Superior temporal gyrus (tissue), 1 donor: ENCODE data around the gene TPSG1.
"Not testable (repeated sequence)": the region's sequence is repeated elsewhere in the genome, so short reads cannot be mapped to it uniquely, and the experiment has no call there.

ENCODE experiments used
- DNase-seq: peaks from one replicate; pipeline ENCODE4 v3.0.0-alpha.2; 2016; ENCODE audit errors: extremely low spot score

Gene TPSG1

DNA sequence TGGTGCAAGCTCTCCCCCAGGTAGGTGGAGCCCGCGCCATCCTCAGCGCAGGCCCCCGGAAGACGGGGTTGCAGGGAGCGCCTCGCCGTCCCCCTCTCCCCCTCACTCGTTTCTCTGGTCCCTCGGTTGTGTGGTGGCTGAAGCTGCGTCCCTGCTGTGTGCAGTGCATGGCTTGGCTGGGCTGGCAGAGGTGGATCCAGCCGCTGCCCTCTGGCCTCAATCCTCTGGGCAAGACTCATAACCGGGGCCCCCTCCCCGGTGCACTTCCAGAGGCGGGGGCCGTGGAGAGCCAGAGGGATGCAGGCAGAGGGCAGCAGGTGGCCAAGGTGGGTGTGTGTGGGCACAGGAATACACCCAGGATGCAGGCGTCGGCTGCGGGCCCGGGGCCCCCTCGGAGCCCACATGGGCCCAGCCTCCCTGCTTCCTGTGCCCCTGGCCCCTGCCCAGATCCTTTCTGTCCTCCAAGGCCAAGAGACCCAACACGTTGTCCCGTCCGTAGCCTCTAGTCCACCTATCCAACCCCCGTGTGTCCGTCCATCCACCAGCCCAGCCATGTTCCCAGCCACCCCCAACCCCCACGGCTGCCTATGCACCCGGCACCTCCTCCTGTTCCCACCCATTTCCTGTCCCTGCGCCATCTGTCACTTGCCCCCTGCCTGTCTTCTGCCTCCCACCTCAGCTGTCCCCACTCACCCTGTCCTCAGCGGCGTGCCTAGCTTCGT, 9.3 kb downstream of the TPSG1 start:
- no peak for DNase-seq

DNA sequence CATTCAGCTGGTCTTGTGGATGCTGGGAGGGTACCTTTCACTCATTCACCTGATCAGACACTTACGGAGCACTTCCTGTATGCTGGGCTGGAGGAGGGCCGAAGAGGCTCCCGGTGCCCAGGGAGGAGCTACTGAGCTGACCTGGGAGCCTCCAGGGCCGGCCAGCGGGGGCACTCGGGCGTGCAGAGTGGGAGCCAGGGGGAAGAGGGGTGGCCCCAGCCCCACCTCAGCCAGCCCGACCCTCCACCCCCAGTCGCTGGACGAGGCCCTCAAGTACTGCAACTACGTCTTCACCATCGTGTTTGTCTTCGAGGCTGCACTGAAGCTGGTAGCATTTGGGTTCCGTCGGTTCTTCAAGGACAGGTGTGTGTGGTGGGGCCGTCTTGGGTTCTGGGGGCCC, 10.3 kb downstream of the TPSG1 start:
- no peak for DNase-seq

DNA sequence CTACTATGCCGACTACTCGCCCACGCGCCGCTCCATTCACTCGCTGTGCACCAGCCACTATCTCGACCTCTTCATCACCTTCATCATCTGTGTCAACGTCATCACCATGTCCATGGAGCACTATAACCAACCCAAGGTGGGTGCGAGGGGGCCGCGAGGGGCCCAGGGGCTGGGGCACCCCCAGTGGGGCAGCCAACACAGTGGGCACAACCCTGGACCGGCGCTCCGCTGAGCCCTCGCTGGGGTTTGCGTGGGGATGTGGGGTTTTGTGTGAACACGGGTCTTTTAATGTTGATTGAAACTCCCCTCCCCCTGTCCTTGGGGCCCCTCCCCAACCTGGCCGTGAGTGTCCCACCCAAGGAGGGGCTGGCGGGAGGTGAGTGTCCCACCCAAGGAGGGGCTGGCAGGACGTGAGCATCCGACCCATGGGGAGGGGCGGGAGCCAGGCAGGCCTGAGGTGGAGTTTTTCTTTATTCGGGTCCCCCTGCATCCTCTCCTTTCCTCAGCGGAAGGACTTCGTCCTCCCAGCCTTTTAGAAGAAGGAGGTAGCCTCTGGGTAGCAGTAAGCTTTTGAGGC, 11.2 kb downstream of the TPSG1 start:
- no peak for DNase-seq

DNA sequence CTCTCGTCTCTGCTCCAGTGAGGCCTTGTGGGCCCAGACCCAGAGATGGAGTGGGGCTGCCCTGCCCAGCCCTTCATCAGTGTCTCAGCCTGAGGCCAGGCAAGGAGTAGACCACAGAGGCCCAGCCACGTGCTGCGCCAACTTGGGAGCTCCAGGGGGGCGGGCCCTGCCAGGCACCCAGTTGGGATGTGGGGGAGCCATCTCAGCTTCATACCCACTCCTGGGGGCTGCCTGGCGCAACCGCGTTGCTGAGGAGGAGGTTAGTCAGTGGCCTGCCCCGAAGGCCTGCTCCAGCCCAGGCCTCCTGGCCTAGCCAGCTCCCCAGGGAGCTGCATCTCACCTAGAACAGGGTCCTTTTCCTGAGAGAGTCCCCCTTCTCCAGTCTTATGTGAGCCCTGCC, 11.8 kb downstream of the TPSG1 start:
- no peak for DNase-seq

DNA sequence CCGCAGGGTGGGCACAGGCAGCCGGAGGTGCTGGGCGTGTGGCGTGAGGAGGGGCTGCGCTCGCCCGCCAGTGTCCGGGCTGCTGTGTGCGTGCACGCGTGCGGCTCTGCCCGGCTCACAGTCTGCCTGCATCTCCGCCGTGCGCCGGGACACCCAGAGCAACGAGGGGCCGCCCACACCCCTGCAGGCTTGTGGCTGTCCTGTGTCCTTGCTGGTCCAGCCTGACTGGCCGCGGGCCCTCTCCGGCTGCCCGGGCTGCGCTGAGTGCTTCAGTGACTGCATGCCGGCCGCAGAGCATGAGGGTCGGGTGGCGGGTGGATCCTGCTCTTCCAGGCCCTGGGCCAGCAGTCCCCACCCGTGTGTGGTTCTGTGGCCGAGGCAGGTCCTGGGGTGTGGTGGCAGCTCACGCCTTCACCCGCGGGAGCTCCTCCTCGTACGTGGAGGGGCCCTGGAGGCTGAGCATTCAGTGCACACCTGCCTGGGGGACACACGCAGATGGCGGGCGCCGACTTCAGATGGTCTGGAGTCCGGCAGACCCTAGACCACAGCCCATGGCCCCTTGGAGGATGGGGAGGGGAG, 12.4 kb downstream of the TPSG1 start:
- no peak for DNase-seq

DNA sequence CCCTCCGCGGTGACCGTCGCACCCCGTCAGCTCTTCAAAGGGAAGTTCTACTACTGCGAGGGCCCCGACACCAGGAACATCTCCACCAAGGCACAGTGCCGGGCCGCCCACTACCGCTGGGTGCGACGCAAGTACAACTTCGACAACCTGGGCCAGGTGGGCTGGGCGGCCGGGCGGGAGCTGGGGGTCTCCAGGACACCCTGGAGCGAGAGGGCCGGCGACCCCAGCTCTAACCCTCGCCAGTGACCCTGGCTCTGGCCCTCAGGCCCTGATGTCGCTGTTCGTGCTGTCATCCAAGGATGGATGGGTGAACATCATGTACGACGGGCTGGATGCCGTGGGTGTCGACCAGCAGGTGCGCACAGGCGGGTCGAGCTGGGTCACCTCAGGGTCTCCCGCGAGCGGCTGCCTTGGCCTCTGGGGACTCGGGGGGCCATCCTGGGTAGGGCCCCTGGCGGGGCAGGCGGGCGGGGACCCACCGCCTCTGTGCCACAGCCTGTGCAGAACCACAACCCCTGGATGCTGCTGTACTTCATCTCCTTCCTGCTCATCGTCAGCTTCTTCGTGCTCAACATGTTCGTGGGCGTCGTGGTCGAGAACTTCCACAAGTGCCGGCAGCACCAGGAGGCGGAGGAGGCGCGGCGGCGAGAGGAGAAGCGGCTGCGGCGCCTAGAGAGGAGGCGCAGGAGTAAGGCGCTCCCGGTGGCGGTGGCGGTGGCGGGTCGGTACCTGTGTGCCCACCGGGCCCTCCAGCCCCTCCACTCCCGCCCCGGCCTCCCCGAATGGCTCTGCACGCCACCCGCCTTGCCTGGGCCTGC, 13.4 kb downstream of the TPSG1 start:
- no peak for DNase-seq

DNA sequence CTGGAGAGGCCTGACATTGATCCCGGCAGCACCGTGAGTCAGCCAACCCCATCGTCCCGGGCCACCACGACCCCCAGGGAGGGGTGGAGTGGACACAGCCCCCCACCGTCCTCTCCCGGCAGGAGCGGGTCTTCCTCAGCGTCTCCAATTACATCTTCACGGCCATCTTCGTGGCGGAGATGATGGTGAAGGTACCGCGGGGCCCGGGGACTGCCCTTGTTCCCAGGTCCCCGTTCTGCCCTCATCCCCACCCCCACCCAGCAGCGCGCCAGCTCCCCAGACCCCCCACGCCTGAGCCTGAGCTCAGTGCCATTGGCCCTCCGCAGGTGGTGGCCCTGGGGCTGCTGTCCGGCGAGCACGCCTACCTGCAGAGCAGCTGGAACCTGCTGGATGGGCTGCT, 14.6 kb downstream of the TPSG1 start:
- no peak for DNase-seq

DNA sequence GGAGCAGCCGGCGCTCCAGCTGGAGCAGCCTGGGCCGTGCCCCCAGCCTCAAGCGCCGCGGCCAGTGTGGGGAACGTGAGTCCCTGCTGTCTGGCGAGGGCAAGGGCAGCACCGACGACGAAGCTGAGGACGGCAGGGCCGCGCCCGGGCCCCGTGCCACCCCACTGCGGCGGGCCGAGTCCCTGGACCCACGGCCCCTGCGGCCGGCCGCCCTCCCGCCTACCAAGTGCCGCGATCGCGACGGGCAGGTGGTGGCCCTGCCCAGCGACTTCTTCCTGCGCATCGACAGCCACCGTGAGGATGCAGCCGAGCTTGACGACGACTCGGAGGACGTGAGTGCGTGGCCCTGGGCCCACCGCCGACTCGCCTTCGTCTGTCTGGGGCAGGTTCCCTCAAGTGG, 16.0 kb downstream of the TPSG1 start:
- no peak for DNase-seq

DNA sequence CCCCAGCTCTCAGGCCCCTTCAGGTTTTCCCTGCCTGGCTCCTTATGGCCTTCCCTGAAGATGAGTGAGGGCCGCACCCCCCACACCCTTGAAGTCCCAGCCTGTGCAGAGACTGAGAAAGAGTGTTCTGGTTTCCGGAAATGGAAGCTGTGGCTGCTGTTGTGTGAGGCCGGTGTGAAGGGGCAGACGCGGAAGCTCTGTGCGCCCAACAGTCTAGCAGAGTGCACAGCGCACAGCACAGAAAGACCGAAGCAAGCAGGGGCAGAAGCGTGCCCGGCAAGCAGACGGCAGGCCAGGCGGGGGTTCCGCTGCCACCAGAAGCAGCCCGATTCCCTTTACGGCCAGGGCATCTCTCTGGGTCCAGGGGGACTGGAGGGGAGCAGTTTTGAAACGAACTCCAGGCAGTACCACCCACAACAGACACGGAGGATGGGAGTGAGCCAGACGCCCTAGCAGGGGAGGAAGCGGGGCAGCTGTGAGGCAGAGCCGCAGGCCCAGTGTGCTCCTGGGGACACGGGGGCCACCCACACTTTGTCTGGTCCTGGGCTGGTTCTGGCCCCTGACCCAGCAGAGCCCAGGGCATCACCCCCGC, 16.7 kb downstream of the TPSG1 start:
- no peak for DNase-seq

DNA sequence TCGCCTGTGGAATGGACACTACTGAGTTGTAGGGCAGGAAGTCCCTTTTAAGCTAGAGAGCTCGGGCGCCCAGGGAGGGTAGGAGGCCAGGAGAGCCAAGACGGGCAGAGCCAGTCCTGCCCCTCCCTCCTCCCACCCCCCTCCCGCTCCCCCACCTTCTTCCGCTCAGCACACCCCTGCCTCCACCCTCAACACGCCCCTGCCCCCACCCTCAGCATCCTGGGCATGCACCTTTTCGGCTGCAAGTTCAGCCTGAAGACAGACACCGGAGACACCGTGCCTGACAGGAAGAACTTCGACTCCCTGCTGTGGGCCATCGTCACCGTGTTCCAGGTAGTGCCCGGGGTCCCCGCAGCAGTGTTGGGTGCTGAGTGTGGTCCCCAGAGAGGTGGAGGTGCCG, 18.3 kb downstream of the TPSG1 start:
- no peak for DNase-seq

DNA sequence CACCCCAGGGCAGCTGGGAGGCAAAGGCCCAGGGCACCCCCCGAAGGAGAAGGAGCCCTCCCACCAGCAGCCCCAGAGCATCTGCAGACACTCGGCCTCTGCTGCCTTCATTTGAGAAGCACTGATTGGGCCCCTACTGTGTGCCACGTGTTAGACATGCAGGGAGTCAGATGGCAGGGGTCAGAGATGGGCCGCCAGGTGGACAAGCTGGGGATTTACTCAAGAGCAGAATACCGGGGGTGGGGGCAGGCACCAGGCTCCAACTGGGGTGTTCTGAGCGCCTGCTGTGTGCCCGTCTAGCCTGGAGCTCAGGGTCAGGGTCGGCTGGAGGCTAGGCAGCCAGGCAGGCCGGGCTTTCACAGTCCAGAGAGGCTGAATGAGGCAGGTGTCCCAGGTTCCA, 18.7 kb downstream of the TPSG1 start:
- DNase-seq: no peak

DNA sequence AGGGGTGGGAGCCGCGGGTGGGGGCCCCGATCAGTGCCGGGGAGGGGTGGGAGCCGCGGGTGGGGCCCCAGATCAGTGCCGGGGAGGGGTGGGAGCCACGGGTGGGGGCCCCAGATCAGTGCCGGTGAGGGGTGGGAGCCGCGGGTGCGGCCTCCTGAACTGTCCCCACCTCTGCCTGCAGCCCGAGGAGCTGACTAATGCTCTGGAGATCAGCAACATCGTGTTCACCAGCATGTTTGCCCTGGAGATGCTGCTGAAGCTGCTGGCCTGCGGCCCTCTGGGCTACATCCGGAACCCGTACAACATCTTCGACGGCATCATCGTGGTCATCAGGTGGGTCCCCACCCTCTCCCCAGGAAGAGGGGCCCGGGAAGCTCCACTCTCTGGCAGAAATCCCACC, 20.1 kb downstream of the TPSG1 start:
- no peak for DNase-seq

DNA sequence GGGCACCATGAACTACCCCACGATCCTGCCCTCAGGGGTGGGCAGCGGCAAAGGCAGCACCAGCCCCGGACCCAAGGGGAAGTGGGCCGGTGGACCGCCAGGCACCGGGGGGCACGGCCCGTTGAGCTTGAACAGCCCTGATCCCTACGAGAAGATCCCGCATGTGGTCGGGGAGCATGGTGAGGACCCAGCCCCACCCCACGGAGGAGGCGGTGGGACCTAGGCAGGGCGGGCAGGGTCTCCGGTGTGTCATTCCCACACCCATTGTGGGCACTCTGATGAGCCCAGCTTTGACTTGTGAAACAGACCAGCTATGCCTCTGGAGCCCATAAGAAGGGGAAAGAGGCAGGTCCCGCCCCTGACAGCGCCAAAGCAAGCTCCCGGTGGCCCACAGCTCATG, 22.8 kb downstream of the TPSG1 start:
- DNase-seq: no peak

DNA sequence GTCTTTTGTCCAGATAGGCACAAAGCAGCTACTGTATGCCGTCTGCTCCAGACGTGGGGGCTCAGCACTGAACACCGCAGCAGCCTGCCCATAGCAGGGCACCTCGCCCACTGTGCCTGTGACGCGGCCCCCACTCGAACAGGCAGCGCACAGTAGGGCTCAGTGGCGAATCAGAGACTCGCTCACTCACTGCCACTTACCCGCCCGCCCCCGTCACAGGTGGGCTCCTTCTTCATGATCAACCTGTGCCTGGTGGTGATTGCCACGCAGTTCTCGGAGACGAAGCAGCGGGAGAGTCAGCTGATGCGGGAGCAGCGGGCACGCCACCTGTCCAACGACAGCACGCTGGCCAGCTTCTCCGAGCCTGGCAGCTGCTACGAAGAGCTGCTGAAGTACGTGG, 23.6 kb downstream of the TPSG1 start:
- no peak for DNase-seq

DNA sequence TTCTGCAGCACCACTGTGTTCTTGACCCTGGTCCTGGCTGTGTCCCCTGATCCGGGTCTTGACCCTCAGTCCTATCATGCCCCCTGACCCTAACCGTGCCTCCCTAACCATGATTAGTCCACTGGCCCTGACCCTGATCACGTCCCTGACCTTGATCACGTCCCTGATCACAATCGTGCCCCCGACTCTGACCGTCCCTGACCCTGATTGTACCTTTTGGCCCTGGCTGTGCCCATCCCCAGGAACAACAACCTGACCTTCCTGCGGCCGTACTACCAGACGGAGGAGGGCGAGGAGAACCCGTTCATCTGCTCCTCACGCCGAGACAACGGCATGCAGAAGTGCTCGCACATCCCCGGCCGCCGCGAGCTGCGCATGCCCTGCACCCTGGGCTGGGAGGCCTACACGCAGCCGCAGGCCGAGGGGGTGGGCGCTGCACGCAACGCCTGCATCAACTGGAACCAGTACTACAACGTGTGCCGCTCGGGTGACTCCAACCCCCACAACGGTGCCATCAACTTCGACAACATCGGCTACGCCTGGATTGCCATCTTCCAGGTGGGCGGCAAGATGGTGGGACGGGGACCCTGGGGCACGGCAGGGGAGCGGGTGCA, 24.9 kb downstream of the TPSG1 start:
- no peak for DNase-seq

DNA sequence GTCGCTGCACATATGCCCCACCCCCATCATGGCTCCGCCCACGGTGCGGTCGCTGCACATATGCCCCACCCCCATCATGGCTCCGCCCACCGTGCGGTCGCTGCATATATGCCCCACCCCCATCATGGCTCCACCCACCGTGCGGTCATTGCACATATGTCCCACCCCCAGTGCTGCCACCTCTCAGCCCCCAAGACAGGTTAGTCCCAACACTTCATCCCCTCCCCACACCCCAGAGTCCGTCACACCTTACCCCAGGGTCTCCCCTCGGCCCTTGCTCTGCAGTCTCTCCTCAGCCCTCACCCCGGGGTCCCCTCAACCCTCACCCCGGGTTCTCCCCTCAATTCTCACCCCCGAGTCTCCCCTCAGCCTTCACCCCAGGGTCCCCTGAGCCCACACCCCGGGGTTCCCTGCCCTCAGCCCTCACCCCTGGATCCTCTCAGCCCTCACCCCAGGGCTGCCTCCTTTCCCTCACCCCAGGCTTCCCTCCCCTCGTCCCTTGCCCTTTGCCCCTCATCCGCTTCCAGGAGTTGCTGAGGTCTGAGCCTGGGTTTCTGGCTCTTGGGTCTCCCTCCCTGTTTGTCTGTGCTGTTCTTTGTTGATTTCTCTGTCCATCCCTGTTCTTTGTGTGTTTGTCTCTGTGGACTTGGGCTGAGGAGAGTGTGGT, 25.6 kb downstream of the TPSG1 start:
- DNase-seq: no peak

DNA sequence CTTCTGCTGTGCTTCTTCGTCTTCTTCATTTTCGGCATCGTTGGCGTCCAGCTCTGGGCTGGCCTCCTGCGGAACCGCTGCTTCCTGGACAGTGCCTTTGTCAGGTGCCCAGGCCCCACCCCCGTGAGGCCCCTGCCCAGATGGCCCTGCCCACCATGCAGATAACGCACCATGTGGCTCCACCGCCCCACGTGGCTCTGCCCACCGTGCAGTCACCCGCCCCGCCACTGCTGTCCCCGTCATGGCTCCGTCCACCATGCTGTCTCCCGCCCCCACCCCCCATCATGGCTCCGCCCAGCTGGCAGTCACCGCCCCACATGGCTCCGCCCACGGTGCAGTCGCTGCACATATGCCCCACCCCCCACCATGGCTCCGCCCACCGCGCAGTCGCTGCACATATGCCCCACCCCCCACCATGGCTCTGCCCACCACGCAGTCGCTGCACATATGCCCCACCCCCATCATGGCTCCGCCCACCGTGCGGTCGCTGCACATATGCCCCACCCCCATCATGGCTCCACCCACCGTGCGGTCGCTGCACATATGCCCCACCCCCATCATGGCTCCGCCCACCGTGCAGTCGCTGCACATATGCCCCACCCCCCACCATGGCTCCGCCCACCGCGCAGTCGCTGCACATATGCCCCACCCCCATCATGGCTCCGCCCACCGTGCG, 26.3 kb downstream of the TPSG1 start:
- not testable (repeated sequence) for DNase-seq

DNA sequence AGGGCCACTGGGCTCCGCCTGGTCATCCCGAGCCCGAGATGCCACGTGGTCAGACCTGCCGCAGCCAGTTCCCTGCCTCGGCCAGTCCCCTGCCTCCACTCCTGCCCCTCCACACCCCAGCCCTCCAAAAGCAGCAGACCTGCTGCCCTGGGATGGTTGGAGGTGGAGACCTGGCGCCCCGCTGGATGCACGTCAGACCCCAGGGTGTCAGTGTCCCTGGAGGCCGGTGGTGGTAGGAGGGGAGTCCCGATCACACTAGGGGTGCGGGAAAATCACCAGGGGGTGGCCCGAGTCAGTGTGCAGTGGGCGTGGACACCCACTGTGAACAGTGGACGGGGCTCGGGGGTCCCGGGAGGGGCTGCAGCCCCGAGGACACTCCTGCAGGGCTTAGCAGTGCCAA, 26.9 kb downstream of the TPSG1 start:
- no peak for DNase-seq

DNA sequence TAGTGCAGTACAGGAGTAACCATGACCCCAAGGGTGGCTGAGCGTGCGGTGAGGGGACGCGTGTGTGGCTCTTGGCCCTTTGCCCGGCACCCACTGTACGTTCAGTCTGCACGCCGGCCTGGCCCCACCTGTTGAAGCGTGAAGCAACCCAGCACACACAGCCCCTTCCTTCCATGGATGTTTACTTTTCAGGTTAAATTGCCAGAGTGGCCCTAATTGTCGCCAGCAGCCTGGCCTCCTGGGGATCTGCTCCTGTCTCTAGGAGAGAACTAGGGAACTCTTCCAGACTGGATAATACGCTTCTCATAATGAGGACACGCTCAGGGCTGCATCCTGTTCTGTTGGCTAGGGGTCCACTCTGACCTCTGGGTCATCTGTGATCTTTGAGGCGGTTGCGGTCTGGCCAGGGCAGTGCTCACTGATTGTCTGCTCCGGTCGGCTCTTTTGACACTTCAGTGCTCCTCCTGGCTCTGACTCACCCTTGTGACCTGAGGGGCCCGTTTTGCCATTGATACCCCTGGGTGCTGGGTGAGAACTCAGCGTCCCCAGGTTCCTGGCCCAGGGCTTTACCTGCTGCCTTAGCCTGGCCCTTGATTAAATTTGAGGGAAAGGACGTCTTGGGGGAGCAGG, 27.7 kb downstream of the TPSG1 start:
- DNase-seq: no peak

DNA sequence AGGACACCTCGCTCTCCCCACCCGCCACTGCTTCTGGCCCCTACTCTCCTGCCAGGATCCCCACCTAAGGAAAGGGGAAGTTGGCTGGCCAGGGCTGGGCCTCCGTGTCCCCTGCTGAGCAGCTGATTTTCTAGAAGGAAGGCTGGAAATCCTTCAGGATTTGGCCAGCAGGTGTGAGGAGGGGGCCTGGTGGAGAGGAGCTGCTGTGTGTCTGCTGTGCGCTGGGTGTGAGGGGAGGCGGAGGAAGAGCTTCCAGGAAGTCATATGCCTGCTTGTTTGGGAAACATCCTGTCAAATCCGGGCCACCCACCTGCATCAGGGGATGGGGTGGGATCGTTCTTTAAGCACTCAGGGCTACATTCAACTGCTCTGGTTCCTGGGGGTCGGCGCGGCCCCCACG, 28.6 kb downstream of the TPSG1 start:
- no peak for DNase-seq

DNA sequence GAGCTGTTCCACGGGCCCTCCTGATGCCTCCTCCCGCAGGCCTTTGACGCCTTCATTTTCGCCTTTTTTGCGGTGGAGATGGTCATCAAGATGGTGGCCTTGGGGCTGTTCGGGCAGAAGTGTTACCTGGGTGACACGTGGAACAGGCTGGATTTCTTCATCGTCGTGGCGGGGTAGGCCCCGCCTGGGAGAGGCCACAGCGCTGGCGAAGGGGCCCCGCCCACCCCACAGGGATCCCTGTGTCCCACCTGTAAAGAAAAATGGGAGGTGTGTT, 29.7 kb downstream of the TPSG1 start:
- DNase-seq: no peak
